Heart right ventricle (tissue), 16 donors: ENCODE data around the gene CAMK2N2. TPM values are rescaled to one million over a fixed set of nuclear protein-coding genes. Genes with fewer than 3 reads are reported as not detected.

Experiments
- ATAC-seq, 8 donors: fragments of 200-7000 bp; cut with Tn5 transposase; one replicate each; pipeline ENCODE4 v1.9.1; 2020; ENCODE audit warnings: mild to moderate bottlenecking in 8 of 8, moderate library complexity in 8 of 8, moderate number of reproducible peaks in 1 of 8
- DNase-seq, 2 donors: peaks; one replicate each; pipeline ENCODE4 v3.0.0-alpha.2; 2020
- H3K27ac ChIP-seq, 10 donors: fragments of 200-600 bp; sonication (generic) in 2 of 10; one replicate each; pipeline versions ENCODE4 v1.5.0 to v1.8.0; 2020 to 2022; ENCODE audit warnings: mild to moderate bottlenecking in 3 of 10
- H3K27me3 ChIP-seq, 7 donors: fragments of 200-600 bp; one replicate each; pipeline ENCODE4 v1.8.0; 2021 to 2022; ENCODE audit warnings: mild to moderate bottlenecking in 2 of 7
- H3K36me3 ChIP-seq, 9 donors: fragments of 200-600 bp; sonication (generic) in 1 of 9; one replicate each; pipeline versions ENCODE4 v1.5.0 to v1.8.0; 2020 to 2022; ENCODE audit warnings: mild to moderate bottlenecking in 2 of 9
- H3K4me1 ChIP-seq, 9 donors: fragments of 200-600 bp; sonication (generic) in 1 of 9; one replicate each; pipeline versions ENCODE4 v1.5.0 to v1.8.0; 2020 to 2022; ENCODE audit warnings: mild to moderate bottlenecking in 4 of 9
- H3K4me3 ChIP-seq, 10 donors: fragments of 200-600 bp; sonication (generic) in 2 of 10; one replicate each; pipeline versions ENCODE4 v1.5.0 to v1.8.0; 2020 to 2022; ENCODE audit warnings: mild to moderate bottlenecking in 7 of 10, moderate library complexity in 2 of 10
- H3K9me3 ChIP-seq, 11 donors: fragments of 200-600 bp in 10 of 11; sonication (generic) in 2 of 11; one replicate each; pipeline versions ENCODE4 v1.5.0 to v1.8.0; 2013 to 2022; ENCODE audit warnings: mild to moderate bottlenecking in 2 of 11, control low read depth in 1 of 11, moderate library complexity in 1 of 11
- WGBS, 2 donors: extraction: QIAGEN DNeasy Blood & Tissue Kit; methylation state at CpG; one replicate each; pipeline ENCODE4 v1.1.7; 2013; ENCODE audit warnings: inconsistent platforms in 1 of 2; 5-methylcytosine and 5-hydroxymethylcytosine counted together
- intact Hi-C, 10 donors: fragments of 100-400 bp; cut with DNase I; formaldehyde crosslinking; loops; one replicate each; pipeline versions ENCODE4 v1.11.1 to v1.14.2; 2022
- polyA plus RNA-seq, 2 donors: library from polyadenylated mRNA; stranded (reverse); fragments of 200-250 nt; gene quantifications; one replicate each; pipeline ENCODE4 v1.2.3, GENCODE V29; 2013
- total RNA-seq, 10 donors: library from RNA; stranded (reverse); fragmentation: NEBNext Ultra II Directional in 3 of 10; extraction: Animal tissue kit (Norgen Biotek cat#: 25700) in 3 of 10; gene quantifications; one replicate each; pipeline versions ENCODE4 v1.2.1 to v1.2.4, GENCODE V29; 2021 to 2023
- TF ChIP-seq, protein P1 (sequence below), 9 donors: fragments of 200-600 bp; sonication (generic) in 2 of 9; IDR thresholded peaks; one replicate each; pipeline versions ENCODE4 v1.5.0 to v1.8.0; 2021 to 2022; ENCODE audit warnings: antibody characterized with exemption in 9 of 9, mild to moderate bottlenecking in 5 of 9, moderate library complexity in 1 of 9
- donor health status: Arrhythmogenic right ventricular cardiomyopathy.
- donor health status: ischemic (EF 13 %, LVEDD 7.1; RV severe dilation, severe dysfunction).
- donor health status: healthy with polysubstance abuse.
- donor health status: DM: no; HTN: yes; CAD: no.
- donor health status: DM: no; HTN: no; CAD: no.
- donor health status: ischemic (EF 25% LVEDD 6.9; RV normal size, moderate dysfunction).
- donor health status: ischemic (EF 25% LVEDD 5.7; RV mildly dilated, moderate dysfunction).
- donor health status: healthy.
- donor health status: DM: yes; HTN: yes; CAD: no.
- donor health status: Ischemic cardiomyopathy.
- donor health status: ischemic (EF 35%, LVEDD 5.7; RV mildly dilated, moderate dysfunction).
- donor health status: nonischemic (EF 11% LVEDD 7.7; RV severe dilation, severe dysfunction).
- donor health status: DM: yes; HTN: yes; CAD: no.
- donor health status: PGD.
- donor health status: ischemic (EF 29% LVEDD 5.4; RV normal size, mild dysfunction).
- donor health status: nonischemic (EF 23%, LVEDD 6.1; RV moderate dilation, normal function).

Gene CAMK2N2
- total and polyA plus RNA-seq, 12 donors = 0.12 to 0.30 (median 0.23) TPM; not detected in 8

DNA sequence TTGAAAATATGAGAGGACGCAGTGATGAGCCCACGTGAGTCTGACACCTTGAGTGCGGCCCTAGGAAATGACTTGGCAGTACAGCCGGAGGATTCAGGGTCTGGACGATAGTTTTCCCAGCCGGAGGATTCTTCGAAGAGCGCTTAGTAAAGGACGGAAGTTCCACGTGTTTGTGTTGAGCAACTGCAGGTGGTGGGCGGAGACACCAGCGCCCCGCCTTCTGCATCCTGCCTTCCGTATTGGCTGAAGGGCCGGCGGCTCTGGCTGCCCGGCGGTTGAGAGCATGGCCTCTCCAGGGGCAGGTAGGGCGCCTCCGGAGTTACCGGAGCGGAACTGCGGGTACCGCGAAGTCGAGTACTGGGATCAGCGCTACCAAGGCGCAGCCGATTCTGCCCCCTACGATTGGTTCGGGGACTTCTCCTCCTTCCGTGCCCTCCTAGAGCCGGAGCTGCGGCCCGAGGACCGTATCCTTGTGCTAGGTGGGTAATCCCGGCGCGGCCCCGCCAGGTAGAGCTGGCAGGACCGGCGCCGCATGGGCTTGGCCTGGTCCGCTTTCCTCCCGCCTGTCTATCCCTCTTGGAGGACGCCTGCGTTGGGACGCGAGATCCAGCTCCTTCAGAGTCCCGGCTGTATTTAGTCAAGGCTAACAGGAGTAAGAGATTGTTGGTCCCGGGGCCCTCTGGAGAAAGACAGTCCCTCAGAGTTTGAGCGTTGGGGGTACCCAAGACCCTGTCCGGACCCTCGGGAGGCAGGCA, 11.8 kb downstream of the CAMK2N2 start, which contains the start of gene EEF1AKMT4:
Gene EEF1AKMT4 (plus strand): TSS at position 261 of the 755 bp plus-strand sequence. CDS start 23 bp downstream, at position 284.
- Histone ChIP-seq H3K4me3 (peak within 1 kb of the TSS; percentile 63 to 92 (median 82)), H3K4me1 (peaks cover 0 to 23% (median 18%) of the 10 kb centered on the region in 9 donors), H3K27ac (peak within 1 kb of the TSS in 9 of 10 donors; percentile 77 to 94 (median 83)), H3K27me3 (no peaks in the 10 kb centered on the region), H3K36me3 (peaks cover 0 to 14% (median 9%) of the 10 kb centered on the region in 9 donors), H3K9me3 (no peaks in the 10 kb centered on the region)
- WGBS, 2 donors = 0% methylated on average over 54 of the region's 54 CpGs
- intact Hi-C loops = loop anchor here (1.0 to 10.0 kb wide), 15 partner anchors 48 to 355 kb away; partner anchors contain the start of genes ABCF3 (in 6 of the 10), EIF2B5 (in 5 of the 10), ABCC5 (in 2 of the 10) and DVL3 (in 2 of the 10)
- DNase-seq (peak; percentile 94 to 96), ATAC-seq (peak; percentile 98 to 100 (median 99))
- TF ChIP-seq, protein P1, sequence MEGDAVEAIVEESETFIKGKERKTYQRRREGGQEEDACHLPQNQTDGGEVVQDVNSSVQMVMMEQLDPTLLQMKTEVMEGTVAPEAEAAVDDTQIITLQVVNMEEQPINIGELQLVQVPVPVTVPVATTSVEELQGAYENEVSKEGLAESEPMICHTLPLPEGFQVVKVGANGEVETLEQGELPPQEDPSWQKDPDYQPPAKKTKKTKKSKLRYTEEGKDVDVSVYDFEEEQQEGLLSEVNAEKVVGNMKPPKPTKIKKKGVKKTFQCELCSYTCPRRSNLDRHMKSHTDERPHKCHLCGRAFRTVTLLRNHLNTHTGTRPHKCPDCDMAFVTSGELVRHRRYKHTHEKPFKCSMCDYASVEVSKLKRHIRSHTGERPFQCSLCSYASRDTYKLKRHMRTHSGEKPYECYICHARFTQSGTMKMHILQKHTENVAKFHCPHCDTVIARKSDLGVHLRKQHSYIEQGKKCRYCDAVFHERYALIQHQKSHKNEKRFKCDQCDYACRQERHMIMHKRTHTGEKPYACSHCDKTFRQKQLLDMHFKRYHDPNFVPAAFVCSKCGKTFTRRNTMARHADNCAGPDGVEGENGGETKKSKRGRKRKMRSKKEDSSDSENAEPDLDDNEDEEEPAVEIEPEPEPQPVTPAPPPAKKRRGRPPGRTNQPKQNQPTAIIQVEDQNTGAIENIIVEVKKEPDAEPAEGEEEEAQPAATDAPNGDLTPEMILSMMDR (IDR thresholded peaks at IDR 0.05) = peak in 7 of 9 donors; percentile 42 to 66 (median 50)

GRCh38 chr3:184248454-184249411, 12.6 kb downstream of the CAMK2N2 start, which contains the start of gene ALG3:
TSS of gene ALG3 (minus strand) at chr3:184248962. CDS start at chr3:184248940, 22 bp downstream.
- H3K36me3 ChIP-seq = peaks cover 0 to 23% (median 12%) of the 10 kb centered on the region in 9 donors
- TF ChIP-seq, protein P1 (IDR thresholded peaks at IDR 0.05) = peak in 1 of 9 donors; percentile 18
- peaks cover 0 to 23% (median 18%) of the 10 kb centered on the region in 9 donors for H3K4me1 ChIP-seq
- DNase-seq (peak; percentile 86 to 88), ATAC-seq (peak; percentile 75 to 93 (median 87))
- H3K27me3 ChIP-seq = no peaks in the 10 kb centered on the region
- no peaks in the 10 kb centered on the region for H3K9me3 ChIP-seq
- H3K4me3 ChIP-seq = peak within 1 kb of the TSS; percentile 63 to 92 (median 82)
- intact Hi-C loops = loop anchor here (1.0 to 10.0 kb wide), 13 partner anchors 49 to 354 kb away; partner anchors contain the start of genes ABCF3 (in 6 of the 10), EIF2B5 (in 4 of the 10), DVL3 (in 2 of the 10) and PSMD2 (in 2 of the 10)
- H3K27ac ChIP-seq = peak within 1 kb of the TSS in 9 of 10 donors; percentile 77 to 94 (median 83)
- 0 to 1% methylated on average over 49 of the region's 49 CpGs for WGBS, 2 donors

DNA sequence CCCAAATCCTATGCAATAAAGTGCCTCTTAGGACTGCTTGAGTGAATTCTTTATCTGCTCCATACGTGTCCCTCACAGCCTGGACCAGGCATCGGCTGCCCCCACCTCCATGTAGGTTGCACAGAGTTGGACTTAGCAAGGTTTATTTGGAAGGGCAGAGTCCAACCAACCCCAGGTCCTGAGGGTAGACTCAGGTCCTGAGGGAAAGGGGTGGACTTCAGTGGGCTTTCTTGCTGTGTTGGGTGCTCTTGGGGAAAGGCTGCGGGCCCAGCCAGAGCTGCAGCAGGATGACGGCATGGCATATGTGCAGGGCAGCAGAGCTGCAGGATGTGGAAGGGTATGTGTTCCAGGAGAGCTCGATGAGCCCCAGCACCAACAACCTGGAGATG, 19.1 kb downstream of the CAMK2N2 start:
- no peak for ATAC-seq
- no peak for DNase-seq
- Histone ChIP-seq H3K4me1 (peaks cover 0 to 9% (median 7%) of the 10 kb centered on the region in 9 donors), H3K27me3 (peaks cover 0 to under 1% (median 0%) of the 10 kb centered on the region in 7 donors), H3K9me3 (no peaks in the 10 kb centered on the region), H3K27ac (no peak overlapping the region), H3K4me3 (no peak overlapping the region), H3K36me3 (peaks cover 0 to 43% (median 26%) of the 10 kb centered on the region in 9 donors)
- 85% methylated on average over 5 of the region's 5 CpGs for WGBS, 2 donors
- intact Hi-C loops = loop anchor here (10.0 kb wide), 4 partner anchors 57 to 347 kb away; partner anchors contain the start of genes ABCF3 (in 2 of the 10) and ABCC5 (in 1 of the 10)
- TF ChIP-seq, protein P1 (IDR thresholded peaks at IDR 0.05) = no peak
